Stimulated activated naive CD8-positive, alpha-beta T cell treated with anti-CD3 and anti-CD28 coated beads, Interleukin-15, Interleukin-2, amounts not matched to agents 100 ng/mL and 50 ng/mL, for 24 hours (primary cell): ENCODE results near the gene IL9R.
"Not testable (repeated sequence)": the region's sequence is repeated elsewhere in the genome, so short reads cannot be mapped to it uniquely, and the experiment has no call there.

Experiments
- H3K27ac Mint-ChIP-seq: one replicate; pipeline ENCODE4 v1.8.0; 2021; ENCODE audit warnings: mild to moderate bottlenecking, mixed read lengths
- H3K27me3 Mint-ChIP-seq: one replicate; pipeline ENCODE4 v1.8.0; 2021; ENCODE audit warnings: mixed read lengths
- H3K36me3 Mint-ChIP-seq: one replicate; pipeline ENCODE4 v1.8.0; 2021; ENCODE audit warnings: low read depth, mixed read lengths
- H3K4me1 Mint-ChIP-seq: one replicate; pipeline ENCODE4 v1.8.0; 2021; ENCODE audit warnings: low read depth, mixed read lengths
- H3K4me3 Mint-ChIP-seq: one replicate; pipeline ENCODE4 v1.8.0; 2021; ENCODE audit warnings: mild to moderate bottlenecking, mixed read lengths
- H3K9me3 Mint-ChIP-seq: one replicate; pipeline ENCODE4 v1.8.0; 2021; ENCODE audit warnings: mixed read lengths

Gene IL9R, protein sequence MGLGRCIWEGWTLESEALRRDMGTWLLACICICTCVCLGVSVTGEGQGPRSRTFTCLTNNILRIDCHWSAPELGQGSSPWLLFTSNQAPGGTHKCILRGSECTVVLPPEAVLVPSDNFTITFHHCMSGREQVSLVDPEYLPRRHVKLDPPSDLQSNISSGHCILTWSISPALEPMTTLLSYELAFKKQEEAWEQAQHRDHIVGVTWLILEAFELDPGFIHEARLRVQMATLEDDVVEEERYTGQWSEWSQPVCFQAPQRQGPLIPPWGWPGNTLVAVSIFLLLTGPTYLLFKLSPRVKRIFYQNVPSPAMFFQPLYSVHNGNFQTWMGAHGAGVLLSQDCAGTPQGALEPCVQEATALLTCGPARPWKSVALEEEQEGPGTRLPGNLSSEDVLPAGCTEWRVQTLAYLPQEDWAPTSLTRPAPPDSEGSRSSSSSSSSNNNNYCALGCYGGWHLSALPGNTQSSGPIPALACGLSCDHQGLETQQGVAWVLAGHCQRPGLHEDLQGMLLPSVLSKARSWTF

DNA sequence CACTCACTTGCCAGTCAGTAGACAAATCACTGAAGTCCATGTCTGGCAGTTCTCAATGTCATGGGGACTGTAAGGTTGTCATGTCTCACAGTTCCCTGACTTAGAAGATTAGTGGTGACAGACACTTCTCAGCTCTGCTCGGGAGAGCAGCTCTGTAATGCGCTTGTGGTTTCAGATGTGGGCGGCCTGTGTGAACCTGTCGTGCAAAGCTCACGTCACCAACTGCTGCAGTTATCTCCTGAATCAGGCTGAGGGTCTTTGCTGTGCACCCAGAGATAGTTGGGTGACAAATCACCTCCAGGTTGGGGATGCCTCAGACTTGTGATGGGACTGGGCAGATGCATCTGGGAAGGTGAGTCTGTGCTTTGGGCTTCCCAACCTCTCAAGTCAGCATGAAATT, at the start of gene IL9R:
IL9R (plus strand) TSS at position 261 of the 400 bp plus-strand sequence; CDS start at position 325, 64 bp downstream.
- Mint-ChIP-seq H3K4me3 (peak within 1 kb of the TSS; percentile 47), H3K9me3 (no peaks in the 10 kb centered on the region), H3K27me3 (no peaks in the 10 kb centered on the region), H3K36me3 (no peaks in the 10 kb centered on the region), H3K4me1 (peaks cover 23% of the 10 kb centered on the region), H3K27ac (peak within 1 kb of the TSS; percentile 18)

DNA sequence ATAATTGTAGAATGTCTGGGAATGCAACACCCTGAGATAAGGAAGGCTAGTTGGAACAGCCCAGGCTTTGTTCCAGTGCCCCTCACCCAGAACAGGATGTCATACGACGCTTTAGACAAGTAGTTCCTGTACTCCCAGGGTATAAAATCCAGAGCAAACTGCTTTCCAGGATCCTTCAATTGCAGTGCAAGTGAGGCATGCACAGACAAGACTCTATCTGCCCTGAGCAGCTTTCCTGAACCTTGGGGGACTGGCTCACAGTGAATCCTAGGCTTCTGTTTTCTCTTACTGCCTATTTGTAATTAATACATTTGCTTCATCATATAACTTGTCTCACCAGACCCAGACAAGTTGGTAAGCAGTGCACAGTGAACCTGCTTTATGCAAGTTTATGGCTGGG, 48.4 kb upstream of the IL9R start:
- Mint-ChIP-seq H3K27ac (no peak overlapping the region), H3K4me3 (no peak overlapping the region), H3K36me3 (peaks cover 4% of the 10 kb centered on the region), H3K27me3 (no peaks in the 10 kb centered on the region), H3K9me3 (no peaks in the 10 kb centered on the region), H3K4me1 (no peaks in the 10 kb centered on the region)

DNA sequence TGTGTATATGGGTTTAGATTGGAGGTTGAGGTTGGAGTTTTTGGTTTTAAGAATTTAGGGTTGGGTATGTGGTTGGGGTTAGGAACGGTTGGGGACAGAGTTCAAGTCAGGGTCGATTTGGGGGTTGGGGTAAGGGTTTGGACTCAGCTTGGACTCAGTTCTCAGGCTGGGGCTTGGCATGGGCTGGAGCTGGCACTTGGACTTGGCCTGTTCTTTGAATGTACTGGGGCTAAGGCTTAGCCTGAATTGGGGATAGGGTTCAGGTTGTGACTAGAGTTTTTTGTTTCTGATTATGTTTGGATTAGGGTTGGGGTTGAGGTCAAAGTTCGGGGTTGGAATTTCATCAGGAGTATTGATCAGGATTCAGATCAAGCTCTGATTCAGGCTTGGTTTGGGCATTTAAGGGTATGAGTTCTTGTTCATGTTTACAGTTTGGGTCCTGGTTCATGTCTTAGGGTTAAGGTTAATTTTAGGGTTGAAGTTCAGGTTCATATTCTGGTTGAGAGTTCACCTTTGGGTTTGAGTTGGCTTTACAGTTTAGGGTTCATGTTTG, 46.2 kb upstream of the IL9R start:
- H3K9me3 Mint-ChIP-seq: no peaks in the 10 kb centered on the region
- H3K4me3 Mint-ChIP-seq: no peak overlapping the region
- H3K27ac Mint-ChIP-seq: no peak overlapping the region
- H3K4me1 Mint-ChIP-seq: no peaks in the 10 kb centered on the region
- peaks cover 3% of the 10 kb centered on the region for H3K36me3 Mint-ChIP-seq
- no peaks in the 10 kb centered on the region for H3K27me3 Mint-ChIP-seq

DNA sequence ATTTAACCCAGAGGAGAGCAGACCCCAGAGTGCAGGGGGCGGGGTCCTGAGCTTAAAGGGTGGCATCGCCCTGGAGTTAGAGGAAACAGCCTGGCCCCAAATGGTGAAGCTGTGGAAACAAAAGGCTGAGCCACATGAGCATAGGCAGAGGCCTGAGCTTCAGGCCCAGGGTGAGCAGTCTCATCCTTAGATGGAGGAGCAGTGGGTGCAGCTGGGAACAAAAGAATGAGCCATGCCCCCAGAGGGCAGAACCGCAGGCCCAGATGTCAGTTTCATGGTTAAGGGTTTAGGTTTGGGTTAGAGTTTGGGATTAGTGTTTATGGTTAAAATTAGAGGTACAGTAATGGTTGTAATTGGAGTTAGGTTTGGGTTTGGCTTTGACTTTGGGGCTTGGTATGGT, 44.4 kb upstream of the IL9R start:
- Mint-ChIP-seq H3K4me3 (no peak overlapping the region), H3K36me3 (peaks cover 3% of the 10 kb centered on the region), H3K27ac (no peak overlapping the region), H3K4me1 (no peaks in the 10 kb centered on the region), H3K9me3 (no peaks in the 10 kb centered on the region), H3K27me3 (no peaks in the 10 kb centered on the region)

DNA sequence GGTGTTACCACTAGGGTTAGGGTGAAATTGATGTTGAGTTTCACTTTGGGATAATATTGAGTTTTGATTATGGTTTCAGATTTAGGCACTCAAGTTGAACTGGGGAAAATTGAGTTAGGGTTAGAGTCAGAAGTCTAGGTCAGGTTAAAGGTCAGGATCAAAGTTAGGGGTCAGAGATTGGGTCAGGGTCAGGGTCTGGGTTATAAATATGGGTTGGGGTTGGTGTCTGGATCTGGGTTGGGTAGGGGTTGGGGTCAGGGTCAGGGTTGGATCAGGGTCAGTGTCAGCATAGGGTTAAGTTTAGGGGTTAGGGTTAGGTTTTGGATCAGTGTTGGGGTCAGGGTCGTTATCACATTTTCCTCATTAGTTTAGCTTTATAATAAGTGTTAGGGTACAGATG, 42.7 kb upstream of the IL9R start:
- Mint-ChIP-seq H3K27ac (no peak overlapping the region), H3K36me3 (peaks cover 3% of the 10 kb centered on the region), H3K9me3 (no peaks in the 10 kb centered on the region), H3K4me1 (no peaks in the 10 kb centered on the region), H3K27me3 (no peaks in the 10 kb centered on the region), H3K4me3 (no peak overlapping the region)

DNA sequence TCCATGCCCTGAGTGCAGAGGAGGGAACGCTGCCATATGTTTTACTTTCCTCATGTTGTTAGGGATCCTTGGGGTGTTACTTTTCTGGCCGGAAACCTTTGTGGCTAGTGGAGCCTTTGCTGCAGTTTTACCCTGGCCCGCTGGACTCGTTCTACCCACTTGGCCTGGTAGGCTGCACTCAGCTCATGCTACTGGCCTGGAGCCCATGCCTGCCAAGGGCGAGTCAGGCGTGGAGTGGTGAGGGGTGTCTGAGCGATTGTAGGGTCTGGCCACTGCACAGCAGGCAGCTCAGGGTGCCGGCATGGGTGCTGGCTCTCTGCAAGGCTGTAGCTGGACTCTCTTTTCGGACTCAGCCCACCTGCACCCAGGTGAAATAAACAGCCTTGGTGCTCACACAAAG, 41.4 kb upstream of the IL9R start:
- Mint-ChIP-seq H3K27ac (no peak overlapping the region), H3K9me3 (no peaks in the 10 kb centered on the region), H3K36me3 (peaks cover 3% of the 10 kb centered on the region), H3K4me1 (no peaks in the 10 kb centered on the region), H3K4me3 (no peak overlapping the region), H3K27me3 (no peaks in the 10 kb centered on the region)

DNA sequence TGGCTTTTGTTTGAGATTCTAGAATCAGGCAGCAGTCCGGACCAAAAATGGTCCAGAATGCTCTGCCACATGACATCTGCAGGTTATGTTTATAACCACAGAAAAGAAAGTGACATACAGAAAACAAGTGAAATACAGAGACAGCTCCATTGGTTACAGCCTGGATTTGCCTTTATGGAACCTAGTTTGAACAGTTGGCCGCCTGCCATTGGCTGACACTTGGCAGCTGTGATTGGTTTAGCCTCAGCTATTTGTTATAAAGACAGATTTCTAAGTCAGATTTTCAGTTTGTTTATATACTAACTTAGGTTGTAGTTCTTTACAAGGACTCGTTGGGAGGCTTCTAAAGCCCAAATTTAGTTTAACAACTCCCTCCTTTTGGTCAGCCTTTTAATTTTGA, 40.8 kb upstream of the IL9R start:
- Mint-ChIP-seq H3K4me3 (no peak overlapping the region), H3K27me3 (peaks cover 3% of the 10 kb centered on the region)

DNA sequence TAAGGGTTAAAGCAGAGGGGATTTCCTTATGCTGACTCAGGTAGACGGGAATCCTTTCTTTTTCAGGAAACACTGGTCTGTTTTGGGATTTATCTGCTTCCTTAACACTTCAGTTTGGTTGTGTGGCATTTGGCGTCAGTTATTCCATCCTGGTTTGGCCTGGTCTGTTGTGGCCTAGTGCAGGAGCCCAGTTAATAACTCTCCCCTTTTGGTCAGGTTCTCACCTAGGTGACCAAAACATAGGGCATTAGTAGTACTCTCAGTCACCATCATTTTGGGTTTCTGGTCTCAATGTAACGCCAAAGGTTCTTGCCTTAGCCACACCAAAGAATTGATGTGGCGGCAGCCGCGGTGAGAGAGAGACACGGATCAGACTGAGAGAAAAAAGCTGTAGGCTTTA, 39.7 kb upstream of the IL9R start:
- H3K36me3 Mint-ChIP-seq: peaks cover 3% of the 10 kb centered on the region
- no peak overlapping the region for H3K27ac Mint-ChIP-seq
- H3K9me3 Mint-ChIP-seq: no peaks in the 10 kb centered on the region
- peaks cover 6% of the 10 kb centered on the region for H3K27me3 Mint-ChIP-seq
- no peak overlapping the region for H3K4me3 Mint-ChIP-seq
- no peaks in the 10 kb centered on the region for H3K4me1 Mint-ChIP-seq

More for the DNA sequence above, 40.8 kb upstream of the IL9R start:
- H3K9me3 Mint-ChIP-seq: no peaks in the 10 kb centered on the region
- H3K27ac Mint-ChIP-seq: no peak overlapping the region
- H3K4me1 Mint-ChIP-seq: no peaks in the 10 kb centered on the region
- H3K36me3 Mint-ChIP-seq: peaks cover 3% of the 10 kb centered on the region

DNA sequence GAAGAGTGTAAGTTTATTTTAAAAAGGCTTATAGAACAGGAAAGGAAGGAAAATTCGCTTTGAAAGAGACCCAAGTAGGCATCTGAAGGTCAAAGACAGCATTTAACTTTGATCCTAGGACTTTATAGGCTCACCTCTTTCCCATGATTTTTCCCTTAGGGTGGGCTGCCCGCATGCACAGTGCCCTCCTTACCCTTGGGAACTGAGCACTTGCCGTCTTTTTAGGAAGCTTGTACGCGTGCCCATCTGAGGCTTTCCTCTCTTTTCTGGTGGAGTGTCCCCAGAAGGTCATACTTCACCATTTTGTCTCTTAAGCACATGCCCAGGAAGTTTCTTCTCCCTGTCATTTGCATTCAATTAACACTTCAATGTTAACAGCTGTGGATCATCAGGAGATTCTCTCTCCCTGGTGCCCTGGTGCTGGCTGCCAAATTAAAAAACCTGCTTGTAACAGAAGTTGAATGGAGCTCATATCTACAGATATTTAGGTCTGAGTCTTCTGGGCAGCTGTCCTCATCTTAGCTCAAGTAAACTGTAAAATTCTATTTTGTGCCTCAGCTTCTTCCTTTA, 38.4 kb upstream of the IL9R start:
- Mint-ChIP-seq H3K36me3 (peaks cover 3% of the 10 kb centered on the region), H3K27ac (no peak overlapping the region), H3K9me3 (peaks cover 6% of the 10 kb centered on the region), H3K4me1 (no peaks in the 10 kb centered on the region), H3K27me3 (peaks cover 13% of the 10 kb centered on the region), H3K4me3 (no peak overlapping the region)

DNA sequence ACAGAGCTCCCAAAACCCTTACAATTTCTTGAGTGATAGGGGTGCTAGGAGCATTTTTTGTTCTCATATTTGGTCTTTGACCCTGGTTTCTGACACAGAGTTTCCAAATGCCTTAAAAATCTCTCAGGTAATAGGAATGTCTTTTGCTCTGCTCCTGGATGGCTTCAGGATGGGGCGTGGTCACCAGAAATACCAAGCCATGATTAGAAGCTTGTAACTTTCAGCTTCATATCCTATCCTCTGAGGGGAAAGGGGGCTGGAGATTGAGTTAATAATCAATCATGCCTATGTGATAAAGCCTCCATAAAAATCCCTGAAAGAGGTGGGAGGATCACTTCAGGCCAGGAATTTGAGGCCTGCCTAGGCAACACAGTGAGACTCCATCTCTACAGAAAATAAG, 34.6 kb upstream of the IL9R start:
- H3K4me3 Mint-ChIP-seq: no peak overlapping the region
- peaks cover 17% of the 10 kb centered on the region for H3K27me3 Mint-ChIP-seq
- no peak overlapping the region for H3K27ac Mint-ChIP-seq
- H3K4me1 Mint-ChIP-seq: peaks cover 3% of the 10 kb centered on the region
- peaks cover 14% of the 10 kb centered on the region for H3K9me3 Mint-ChIP-seq
- H3K36me3 Mint-ChIP-seq: no peaks in the 10 kb centered on the region

DNA sequence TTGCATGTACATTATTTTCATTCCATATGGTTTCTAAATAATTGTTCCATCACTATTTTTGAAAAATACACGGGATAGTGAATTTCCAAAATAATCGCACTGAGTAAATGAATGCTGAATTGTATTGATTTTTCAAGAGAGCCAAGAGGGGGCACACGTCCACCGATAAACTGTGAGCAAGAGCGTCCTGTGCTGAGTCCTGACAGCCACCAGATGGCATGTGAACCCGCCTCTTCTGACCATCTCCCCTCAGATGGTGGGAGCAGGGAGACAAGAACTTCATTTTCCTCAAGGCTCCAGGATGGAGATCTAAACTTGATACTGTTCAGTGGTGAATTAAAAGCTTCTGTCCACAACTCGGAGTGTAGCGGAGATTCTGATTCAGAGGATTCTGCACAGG, 30.6 kb upstream of the IL9R start:
- H3K27me3 Mint-ChIP-seq: peaks cover 18% of the 10 kb centered on the region
- H3K36me3 Mint-ChIP-seq: no peaks in the 10 kb centered on the region
- H3K27ac Mint-ChIP-seq: no peak overlapping the region
- H3K4me3 Mint-ChIP-seq: no peak overlapping the region
- peaks cover 32% of the 10 kb centered on the region for H3K9me3 Mint-ChIP-seq
- peaks cover 10% of the 10 kb centered on the region for H3K4me1 Mint-ChIP-seq

DNA sequence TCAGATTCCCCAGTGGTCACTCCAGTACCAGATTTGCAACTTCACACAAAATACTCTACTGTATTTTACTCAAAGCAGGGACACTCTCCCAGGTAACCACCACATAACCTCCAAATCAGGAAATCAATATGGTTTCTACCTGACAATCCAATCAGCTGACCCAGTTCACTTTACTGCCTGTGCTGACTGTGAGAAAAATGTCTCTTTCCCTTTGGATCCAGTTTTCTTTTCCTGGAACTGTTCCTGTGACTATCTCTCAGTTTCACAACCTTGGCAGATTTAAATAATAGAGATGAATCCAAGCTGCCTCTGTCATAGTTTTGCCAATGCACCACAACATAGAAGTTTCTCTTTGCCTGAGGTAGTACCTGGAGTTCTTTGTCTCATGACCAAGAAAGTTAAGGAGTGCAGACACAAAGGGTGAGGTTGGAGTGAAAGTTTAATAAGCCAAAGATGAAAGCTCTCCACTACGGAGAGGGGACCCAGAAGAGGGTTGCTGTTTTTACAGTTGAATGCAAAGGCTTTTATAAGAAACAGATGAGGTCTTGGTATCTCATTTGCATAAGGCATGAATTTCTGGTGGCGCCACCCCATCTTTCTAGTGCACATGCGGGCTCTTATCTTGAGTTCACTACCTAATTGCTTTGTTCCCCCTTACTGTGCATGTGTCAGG, 29.7 kb upstream of the IL9R start:
- Mint-ChIP-seq H3K27me3 (peaks cover 17% of the 10 kb centered on the region), H3K9me3 (peaks cover 32% of the 10 kb centered on the region), H3K36me3 (no peaks in the 10 kb centered on the region), H3K27ac (no peak overlapping the region), H3K4me3 (no peak overlapping the region), H3K4me1 (peaks cover 10% of the 10 kb centered on the region)

DNA sequence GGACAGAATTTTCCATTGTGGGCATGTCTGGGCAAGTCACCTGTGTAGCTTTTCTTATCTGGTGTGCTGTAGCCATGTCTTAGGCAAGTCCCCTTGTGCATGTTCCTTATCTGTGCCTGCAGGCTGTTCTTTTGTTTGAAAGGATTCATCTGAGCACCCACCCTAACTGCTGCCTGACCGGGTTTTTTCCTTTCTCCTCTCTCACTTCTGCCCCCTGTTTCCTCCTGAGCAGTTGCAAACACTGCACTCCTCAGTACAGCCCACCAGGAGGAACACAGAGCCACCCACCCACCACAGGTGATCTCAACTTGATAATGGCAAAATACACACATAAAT, 29.2 kb upstream of the IL9R start:
- Mint-ChIP-seq H3K27ac (no peak overlapping the region), H3K4me1 (peaks cover 10% of the 10 kb centered on the region), H3K9me3 (peaks cover 32% of the 10 kb centered on the region), H3K27me3 (peaks cover 17% of the 10 kb centered on the region), H3K4me3 (no peak overlapping the region), H3K36me3 (no peaks in the 10 kb centered on the region)

DNA sequence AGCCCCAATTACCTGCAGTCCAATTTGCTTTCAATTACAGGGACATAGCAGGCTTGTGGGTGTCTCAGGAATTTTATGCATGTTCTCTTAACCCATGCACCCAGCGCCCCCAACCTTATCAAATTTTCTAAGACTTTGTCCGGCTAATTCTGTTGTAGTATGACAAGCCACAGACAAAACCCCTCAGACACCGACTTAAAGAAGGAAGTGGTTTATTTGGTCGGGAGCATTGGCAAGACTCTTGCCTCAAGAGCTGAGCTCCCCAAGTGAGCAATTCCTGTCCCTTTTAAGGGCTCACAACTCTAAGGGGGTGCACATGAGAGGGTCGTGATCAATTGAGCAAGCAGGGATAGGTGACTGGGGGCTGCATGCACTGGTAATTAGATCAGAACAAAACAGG, 28.7 kb upstream of the IL9R start:
- Mint-ChIP-seq H3K9me3 (peaks cover 29% of the 10 kb centered on the region), H3K4me1 (peaks cover 10% of the 10 kb centered on the region), H3K27me3 (peaks cover 13% of the 10 kb centered on the region), H3K27ac (no peak overlapping the region), H3K36me3 (no peaks in the 10 kb centered on the region), H3K4me3 (no peak overlapping the region)

DNA sequence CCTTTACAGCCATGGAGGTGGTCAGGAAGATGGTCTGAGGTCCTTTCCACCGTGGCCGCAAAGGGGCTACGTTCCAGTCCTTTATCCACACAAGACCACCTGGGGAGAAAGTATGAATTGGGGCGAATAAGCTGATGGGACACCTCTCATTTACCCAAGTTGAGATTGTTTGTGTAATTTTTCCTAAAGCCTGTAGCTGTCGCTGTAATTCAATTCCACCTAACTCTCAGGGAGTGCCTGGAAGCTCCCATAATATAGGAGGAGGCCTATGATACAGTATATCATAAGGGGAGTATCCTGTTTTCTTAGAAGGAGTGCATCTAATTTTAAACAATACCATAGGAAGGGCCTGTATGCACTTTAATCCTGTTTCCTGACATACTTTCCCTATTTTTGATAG, 25.8 kb upstream of the IL9R start:
- H3K9me3 Mint-ChIP-seq: peaks cover 18% of the 10 kb centered on the region
- peaks cover 10% of the 10 kb centered on the region for H3K27me3 Mint-ChIP-seq

More for the DNA sequence above, 25.8 kb upstream of the IL9R start:
- not testable (repeated sequence) for H3K36me3 Mint-ChIP-seq, H3K4me3 Mint-ChIP-seq, H3K27ac Mint-ChIP-seq, H3K4me1 Mint-ChIP-seq
